ENCODE measurements around the gene USP12. TPM values are rescaled to one million over a fixed set of nuclear protein-coding genes. Genes with fewer than 3 reads are reported as not detected.
A peak's percentile ranks its signal among the peaks of the same experiment; 100 is the strongest.

Gene USP12
- total and polyA plus RNA-seq, 4 donors: 5.7 to 43.7 (median 11.9) TPM

GRCh38 chr13:27131906-27132305 is 39.7 kb downstream of the USP12 start:
- Histone ChIP-seq H3K27ac (ENCODE audit: low read depth in 1 of 2, low read length in 2 of 2) (peak overlapping the region; percentile 87 to 96), H3K36me3 (ENCODE audit: control insufficient read depth in 4 of 4, insufficient read depth in 3 of 4, low read depth in 1 of 4, low read length in 3 of 4) (no peaks in the 10 kb centered on the region), H3K4me3 (ENCODE audit: low read depth in 1 of 3, low read length in 3 of 3) (no peak overlapping the region), H3K4me1 (ENCODE audit: control insufficient read depth in 4 of 4, insufficient read depth in 4 of 4, low read length in 3 of 4) (peaks cover 20 to 52% (median 38%) of the 10 kb centered on the region in 4 donors), H3K9ac (ENCODE audit: low read depth in 1 of 2, low read length in 2 of 2) (no peak overlapping the region), H3K9me3 (ENCODE audit: control insufficient read depth in 4 of 4, low read length in 3 of 4) (no peaks in the 10 kb centered on the region), H3K27me3 (ENCODE audit: control insufficient read depth in 4 of 4, insufficient read depth in 4 of 4, low read length in 3 of 4) (no peaks in the 10 kb centered on the region)
- DNase-seq (ENCODE audit: low spot score): no peak
- WGBS: 85% methylated on average over 3 of the region's 3 CpGs
- TF ChIP-seq FOXA2 (IDR thresholded peaks at IDR 0.05) (no peak), REST (IDR thresholded peaks at IDR 0.05) (no peak), EGR1 (IDR thresholded peaks at IDR 0.05; ENCODE audit: low read depth in 2 of 2) (no peak)

- H3K27ac ChIP-seq (ENCODE audit: low read depth in 1 of 2, low read length in 2 of 2): peak overlapping the region; percentile 87 to 96
- peak overlapping the region; percentile 22 to 50 for H3K9ac ChIP-seq (ENCODE audit: low read depth in 1 of 2, low read length in 2 of 2)
- peaks cover 20 to 58% (median 46%) of the 10 kb centered on the region in 4 donors for H3K4me1 ChIP-seq (ENCODE audit: control insufficient read depth in 4 of 4, insufficient read depth in 4 of 4, low read length in 3 of 4)
- H3K36me3 ChIP-seq (ENCODE audit: control insufficient read depth in 4 of 4, insufficient read depth in 3 of 4, low read depth in 1 of 4, low read length in 3 of 4): no peaks in the 10 kb centered on the region
- no peak overlapping the region for H3K4me3 ChIP-seq (ENCODE audit: low read depth in 1 of 3, low read length in 3 of 3)
- TF ChIP-seq HNF4G (IDR thresholded peaks at IDR 0.05) (no peak), NR2F2 (IDR thresholded peaks at IDR 0.05) (no peak), GABPA (IDR thresholded peaks at IDR 0.05 in 1 of 2, conservative IDR thresholded peaks at IDR 0.05 in 1 of 2) (no peak), ZBTB33 (IDR thresholded peaks at IDR 0.05) (no peak), FOXA1 (IDR thresholded peaks at IDR 0.05) (peak; percentile 2), JUND (IDR thresholded peaks at IDR 0.05) (no peak), HNF4A (conservative IDR thresholded peaks at IDR 0.05) (no peak)
- DNase-seq (ENCODE audit: low spot score): no peak
- H3K27me3 ChIP-seq (ENCODE audit: control insufficient read depth in 4 of 4, insufficient read depth in 4 of 4, low read length in 3 of 4): no peaks in the 10 kb centered on the region
- H3K9me3 ChIP-seq (ENCODE audit: control insufficient read depth in 4 of 4, low read length in 3 of 4): no peaks in the 10 kb centered on the region
- 40% methylated on average over 4 of the region's 4 CpGs for WGBS
Measured at GRCh38 chr13:27130979-27131623, 40.5 kb downstream of the USP12 start.

GRCh38 chr13:27130223-27130978 is 41.2 kb downstream of the USP12 start:
- no peaks in the 10 kb centered on the region for H3K27me3 ChIP-seq (ENCODE audit: control insufficient read depth in 4 of 4, insufficient read depth in 4 of 4, low read length in 3 of 4)
- peak overlapping the region; percentile 22 to 68 for H3K9ac ChIP-seq (ENCODE audit: low read depth in 1 of 2, low read length in 2 of 2)
- H3K4me3 ChIP-seq (ENCODE audit: low read depth in 1 of 3, low read length in 3 of 3): no peak overlapping the region
- H3K9me3 ChIP-seq (ENCODE audit: control insufficient read depth in 4 of 4, low read length in 3 of 4): no peaks in the 10 kb centered on the region
- peaks cover 16 to 57% (median 45%) of the 10 kb centered on the region in 4 donors for H3K4me1 ChIP-seq (ENCODE audit: control insufficient read depth in 4 of 4, insufficient read depth in 4 of 4, low read length in 3 of 4)
- peak overlapping the region; percentile 87 to 96 for H3K27ac ChIP-seq (ENCODE audit: low read depth in 1 of 2, low read length in 2 of 2)
- H3K36me3 ChIP-seq (ENCODE audit: control insufficient read depth in 4 of 4, insufficient read depth in 3 of 4, low read depth in 1 of 4, low read length in 3 of 4): no peaks in the 10 kb centered on the region
- DNase-seq (ENCODE audit: low spot score): no peak
- 27% methylated on average over 7 of the region's 7 CpGs for WGBS
- TF ChIP-seq RAD21 (IDR thresholded peaks at IDR 0.05) (no peak), FOXA1 (IDR thresholded peaks at IDR 0.05) (peak; percentile 30), GABPA (IDR thresholded peaks at IDR 0.05 in 1 of 2, conservative IDR thresholded peaks at IDR 0.05 in 1 of 2) (no peak), REST (IDR thresholded peaks at IDR 0.05) (no peak), CTCF (IDR thresholded peaks at IDR 0.05; ENCODE audit: low read depth, low read length, missing input control) (no peak), MAX (IDR thresholded peaks at IDR 0.05) (peak; percentile 44), FOXA2 (IDR thresholded peaks at IDR 0.05) (peak; percentile 20)

All from liver (tissue), 9 donors.